Ishikawa (cell line): ENCODE data around the gene DGKQ.
A peak's percentile ranks its signal among the peaks of the same experiment; 100 is the strongest.

Source experiments
- CEBPB ChIP-seq: IDR thresholded peaks from 2 replicates; pipeline ENCODE4 v1.6.1; 2012
- CREB1 ChIP-seq: IDR thresholded peaks from 2 replicates; pipeline ENCODE4 v1.6.1; 2012; ENCODE audit warnings: low read depth
- EGR1 ChIP-seq: IDR thresholded peaks from 2 replicates; pipeline ENCODE4 v1.6.1; 2012
- EP300 ChIP-seq: IDR thresholded peaks from 2 replicates; pipeline ENCODE4 v1.6.1; 2012; ENCODE audit warnings: borderline replicate concordance
- FOXM1 ChIP-seq: IDR thresholded peaks from 2 replicates; pipeline ENCODE4 v1.6.1; 2012; ENCODE audit warnings: low read depth, borderline replicate concordance
- NFIC ChIP-seq: IDR thresholded peaks from 2 replicates; pipeline ENCODE4 v1.6.1; 2012
- RAD21 ChIP-seq: IDR thresholded peaks from 2 replicates; pipeline ENCODE4 v1.6.1; 2012; ENCODE audit warnings: low read depth
- TAF1 ChIP-seq: IDR thresholded peaks from 2 replicates; pipeline ENCODE4 v1.6.1; 2012; ENCODE audit warnings: low read depth, mild to moderate bottlenecking
- TCF12 ChIP-seq: IDR thresholded peaks from 2 replicates; pipeline ENCODE4 v1.6.1; 2012; ENCODE audit warnings: low read depth
- TEAD4 ChIP-seq: IDR thresholded peaks from 2 replicates; pipeline ENCODE4 v1.6.1; 2012
- YY1 ChIP-seq: IDR thresholded peaks from 2 replicates; pipeline ENCODE4 v1.6.1; 2012; ENCODE audit warnings: low read depth
- ZBTB7A ChIP-seq: IDR thresholded peaks from 2 replicates; pipeline ENCODE4 v1.6.1; 2012; ENCODE audit warnings: low read depth
- TF ChIP-seq, protein P1 (sequence below): IDR thresholded peaks from 2 replicates; pipeline ENCODE4 v1.6.1; 2012
- TF ChIP-seq, protein P2 (sequence below): IDR thresholded peaks from 2 replicates; pipeline ENCODE4 v1.6.1; 2012
- TF ChIP-seq, protein P3 (sequence below): IDR thresholded peaks from 2 replicates; pipeline ENCODE4 v1.6.1; 2012; ENCODE audit warnings: low read depth, mild to moderate bottlenecking

Gene DGKQ

DNA sequence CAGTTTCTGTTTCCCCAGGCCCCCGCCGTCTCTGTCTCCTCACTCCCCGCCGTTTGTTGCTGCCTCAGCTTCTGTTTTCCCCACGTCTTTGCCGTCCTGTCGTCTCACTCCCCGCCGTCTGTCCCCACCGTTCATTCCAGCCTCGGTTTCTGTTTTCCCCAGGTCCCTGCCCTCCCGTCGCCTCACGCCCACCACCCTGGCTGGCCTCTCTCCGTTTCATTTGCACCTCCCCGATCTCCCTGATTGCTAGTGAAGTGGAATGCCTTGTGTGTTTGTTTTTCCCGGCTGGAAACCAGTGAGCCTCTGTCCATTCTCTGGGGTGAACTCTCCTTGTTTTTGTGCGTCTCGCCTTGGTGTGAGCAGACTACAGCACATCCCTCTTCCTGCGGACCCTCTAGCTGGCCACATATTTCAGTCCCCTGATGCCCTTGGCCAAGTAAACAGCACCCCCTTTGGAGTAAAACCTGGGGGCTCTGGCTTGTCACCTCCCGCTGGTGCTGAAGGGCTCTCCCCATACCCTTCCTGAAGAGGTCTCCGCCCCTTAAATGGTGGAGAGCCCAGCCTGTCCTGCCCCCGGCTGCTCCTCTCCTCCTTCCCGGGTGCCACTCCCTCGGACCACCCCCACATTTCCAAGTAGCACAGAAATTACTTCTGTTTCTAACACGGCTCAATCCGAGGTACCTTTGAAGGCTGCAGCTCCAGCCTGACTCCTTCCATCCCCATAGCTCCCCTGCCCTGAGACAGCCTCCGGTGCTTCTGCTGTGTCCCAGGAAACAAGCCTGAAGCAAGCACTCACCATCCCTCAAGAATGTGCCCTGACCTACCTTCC is 27.9 kb downstream of the DGKQ start:
- TF ChIP-seq EP300, result no peak
- TF ChIP-seq YY1, result no peak
- no peak for TF ChIP-seq ZBTB7A
- no peak for TF ChIP-seq EGR1
- TF ChIP-seq, protein P1, sequence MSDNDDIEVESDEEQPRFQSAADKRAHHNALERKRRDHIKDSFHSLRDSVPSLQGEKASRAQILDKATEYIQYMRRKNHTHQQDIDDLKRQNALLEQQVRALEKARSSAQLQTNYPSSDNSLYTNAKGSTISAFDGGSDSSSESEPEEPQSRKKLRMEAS, result no peak

DNA sequence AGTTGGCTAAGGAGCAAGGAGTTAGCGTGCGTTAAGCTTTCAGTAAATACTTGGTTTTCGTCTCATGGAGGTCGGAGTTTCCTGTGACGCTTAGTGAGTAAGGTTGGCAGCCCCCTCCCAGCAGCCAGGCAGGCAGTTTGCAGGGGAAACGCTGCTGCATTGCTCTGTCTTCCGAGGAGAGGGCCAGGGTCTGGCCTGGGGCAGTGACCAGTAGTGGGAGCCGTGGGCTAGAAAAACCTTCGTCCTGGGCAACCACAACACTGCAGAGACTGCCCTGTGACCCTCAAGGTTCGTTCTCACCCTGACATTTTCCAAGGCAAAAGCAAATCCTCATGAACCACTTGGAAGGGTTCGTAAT is 40.7 kb downstream of the DGKQ start:
- TF ChIP-seq, protein P1, result no peak
- TF ChIP-seq, protein P2, sequence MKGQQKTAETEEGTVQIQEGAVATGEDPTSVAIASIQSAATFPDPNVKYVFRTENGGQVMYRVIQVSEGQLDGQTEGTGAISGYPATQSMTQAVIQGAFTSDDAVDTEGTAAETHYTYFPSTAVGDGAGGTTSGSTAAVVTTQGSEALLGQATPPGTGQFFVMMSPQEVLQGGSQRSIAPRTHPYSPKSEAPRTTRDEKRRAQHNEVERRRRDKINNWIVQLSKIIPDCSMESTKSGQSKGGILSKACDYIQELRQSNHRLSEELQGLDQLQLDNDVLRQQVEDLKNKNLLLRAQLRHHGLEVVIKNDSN, result no peak
- TF ChIP-seq RAD21 (no peak), CEBPB (no peak), EP300 (no peak), YY1 (no peak)
- TF ChIP-seq, protein P3, sequence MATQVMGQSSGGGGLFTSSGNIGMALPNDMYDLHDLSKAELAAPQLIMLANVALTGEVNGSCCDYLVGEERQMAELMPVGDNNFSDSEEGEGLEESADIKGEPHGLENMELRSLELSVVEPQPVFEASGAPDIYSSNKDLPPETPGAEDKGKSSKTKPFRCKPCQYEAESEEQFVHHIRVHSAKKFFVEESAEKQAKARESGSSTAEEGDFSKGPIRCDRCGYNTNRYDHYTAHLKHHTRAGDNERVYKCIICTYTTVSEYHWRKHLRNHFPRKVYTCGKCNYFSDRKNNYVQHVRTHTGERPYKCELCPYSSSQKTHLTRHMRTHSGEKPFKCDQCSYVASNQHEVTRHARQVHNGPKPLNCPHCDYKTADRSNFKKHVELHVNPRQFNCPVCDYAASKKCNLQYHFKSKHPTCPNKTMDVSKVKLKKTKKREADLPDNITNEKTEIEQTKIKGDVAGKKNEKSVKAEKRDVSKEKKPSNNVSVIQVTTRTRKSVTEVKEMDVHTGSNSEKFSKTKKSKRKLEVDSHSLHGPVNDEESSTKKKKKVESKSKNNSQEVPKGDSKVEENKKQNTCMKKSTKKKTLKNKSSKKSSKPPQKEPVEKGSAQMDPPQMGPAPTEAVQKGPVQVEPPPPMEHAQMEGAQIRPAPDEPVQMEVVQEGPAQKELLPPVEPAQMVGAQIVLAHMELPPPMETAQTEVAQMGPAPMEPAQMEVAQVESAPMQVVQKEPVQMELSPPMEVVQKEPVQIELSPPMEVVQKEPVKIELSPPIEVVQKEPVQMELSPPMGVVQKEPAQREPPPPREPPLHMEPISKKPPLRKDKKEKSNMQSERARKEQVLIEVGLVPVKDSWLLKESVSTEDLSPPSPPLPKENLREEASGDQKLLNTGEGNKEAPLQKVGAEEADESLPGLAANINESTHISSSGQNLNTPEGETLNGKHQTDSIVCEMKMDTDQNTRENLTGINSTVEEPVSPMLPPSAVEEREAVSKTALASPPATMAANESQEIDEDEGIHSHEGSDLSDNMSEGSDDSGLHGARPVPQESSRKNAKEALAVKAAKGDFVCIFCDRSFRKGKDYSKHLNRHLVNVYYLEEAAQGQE, result no peak

DNA sequence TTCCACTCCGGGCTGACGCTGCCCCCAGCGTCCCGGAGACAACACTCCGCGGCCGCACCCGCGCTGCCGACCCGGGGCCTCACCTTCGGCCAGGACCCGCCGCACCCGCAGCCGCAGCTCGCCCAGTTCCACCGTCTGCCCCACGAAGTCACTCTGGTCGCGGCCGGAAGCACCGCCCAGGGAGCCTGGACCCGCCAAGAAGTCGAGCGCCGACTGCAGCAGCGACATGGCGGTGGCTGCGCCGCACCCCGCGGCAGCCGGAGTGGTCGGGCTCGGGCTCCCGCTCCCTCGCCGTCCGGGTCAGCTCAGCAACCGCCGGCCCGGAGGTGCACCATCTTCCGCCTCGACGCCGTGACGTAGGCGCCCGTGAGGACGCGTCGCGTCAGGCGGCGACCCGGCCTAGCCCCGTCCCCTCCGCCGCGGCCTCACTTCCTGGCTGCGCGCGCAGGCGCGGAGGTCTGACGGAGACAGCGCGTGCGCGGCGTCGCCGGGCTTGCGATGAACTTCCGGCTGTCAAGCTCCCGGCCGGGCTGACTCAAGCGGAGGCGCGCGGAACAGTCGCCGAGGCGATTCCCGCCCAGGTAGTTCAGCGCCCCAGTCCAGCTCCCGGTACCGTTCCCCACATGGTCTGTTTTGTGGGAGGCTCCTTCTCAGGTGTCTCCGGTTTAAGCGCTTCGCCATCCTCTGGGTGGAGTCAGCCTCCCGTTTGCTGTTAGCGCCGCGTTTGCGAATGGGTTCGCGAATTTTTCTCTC is 41.2 kb downstream of the DGKQ start, which contains the start of the genes GAK and TMEM175:
Gene GAK (minus strand): TSS at position 357 of the 753 bp plus-strand sequence. CDS start 129 bp downstream, at position 228.
Gene TMEM175 (plus strand): TSS at position 501 of the 753 bp plus-strand sequence. CDS start 15,280 bp downstream, outside the sequence.
- TF ChIP-seq NFIC, result no peak
- TF ChIP-seq EGR1, result no peak
- TF ChIP-seq YY1, result peak; percentile 68; the same call in 1 of the 2 replicates
- no peak; the same call in 1 of the 2 replicates for TF ChIP-seq TCF12
- TF ChIP-seq, protein P1, result peak; percentile 93
- no peak for TF ChIP-seq RAD21
- peak; percentile 88 for TF ChIP-seq CREB1
- TF ChIP-seq, protein P3, result no peak
- TF ChIP-seq, protein P2, result no peak; the same call in 1 of the 2 replicates
- TF ChIP-seq TEAD4, result no peak; the same call in 1 of the 2 replicates
- TF ChIP-seq CEBPB, result no peak
- TF ChIP-seq TAF1, result peak; percentile 91

DNA sequence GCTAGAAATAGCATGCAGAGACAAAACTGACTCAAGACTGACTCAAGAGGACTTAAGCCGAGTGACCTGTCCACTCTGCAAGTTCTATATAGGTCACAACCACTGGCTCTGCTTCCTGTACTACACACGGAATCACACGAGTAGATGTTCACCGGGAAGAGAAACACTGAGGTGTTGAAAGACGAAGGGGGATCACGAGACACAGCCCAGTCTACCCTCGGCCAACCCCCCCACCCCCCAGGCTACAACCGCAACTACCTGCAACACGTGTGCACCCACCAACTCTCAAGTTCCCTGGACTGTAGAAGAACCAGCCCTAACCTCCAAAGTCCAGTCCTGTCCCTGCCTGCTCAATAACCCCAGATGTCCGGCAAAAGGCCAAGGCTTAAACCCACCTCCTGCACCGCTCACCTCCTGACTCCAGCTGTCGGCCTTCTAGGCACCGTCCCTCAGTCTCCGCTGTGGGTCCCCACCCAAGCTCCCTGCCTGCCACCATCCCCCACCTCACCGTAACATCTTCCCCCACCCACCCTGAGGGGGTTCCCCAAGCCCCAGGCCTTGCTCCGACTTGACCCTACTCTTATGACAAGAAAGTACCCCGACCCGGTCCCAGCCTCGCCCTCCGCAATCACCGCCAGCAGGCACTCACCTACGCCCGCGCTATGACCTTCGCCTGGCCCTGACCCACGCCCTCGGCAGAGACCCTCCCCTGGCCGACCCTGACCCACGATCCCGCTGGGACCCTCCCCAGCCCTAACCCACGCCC is 42.0 kb downstream of the DGKQ start:
- TF ChIP-seq ZBTB7A (no peak), TAF1 (no peak), NFIC (no peak), EP300 (no peak), FOXM1 (no peak), YY1 (no peak), RAD21 (no peak), TCF12 (no peak)
- TF ChIP-seq, protein P1, result no peak
- TF ChIP-seq, protein P3, result no peak
- TF ChIP-seq, protein P2, result no peak
